Neural progenitor cell (in vitro differentiated cells): ENCODE data around the gene SLBP.

Source experiments
- CTCF ChIP-seq: fragments of 200-600 bp; sonication (generic); IDR thresholded peaks from 2 replicates; pipeline ENCODE4 v1.5.1; 2017; ENCODE audit warnings: antibody characterized with exemption, mild to moderate bottlenecking
- EZH2phosphoT487 ChIP-seq: fragments of 200-600 bp; sonication (generic); IDR thresholded peaks from 2 replicates; pipeline ENCODE4 v1.6.1; 2017; ENCODE audit warnings: antibody characterized with exemption

- TF ChIP-seq CTCF (no peak), EZH2phosphoT487 (no peak)
Measured at GRCh38 chr4:1745165-1745564, 33.0 kb upstream of the SLBP start.
